Measurements from ENCODE around the gene VARS1.

The VARS1 gene

DNA sequence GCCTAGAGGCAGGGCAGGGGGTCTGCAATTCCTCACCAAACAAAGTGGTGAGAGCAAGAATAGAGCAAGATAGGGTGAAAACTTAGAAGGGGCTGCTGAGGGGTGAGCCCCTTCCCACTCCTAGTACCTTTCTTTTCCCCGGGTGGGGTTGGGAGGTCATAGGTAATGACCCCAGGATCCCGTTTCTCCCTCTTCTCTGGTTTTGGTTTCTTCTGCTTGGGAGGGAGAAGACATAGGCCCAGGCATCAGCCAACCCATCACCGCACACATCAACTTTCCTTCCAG is 3.5 kb downstream of the VARS1 start:
- DNase-seq = no peak

DNA sequence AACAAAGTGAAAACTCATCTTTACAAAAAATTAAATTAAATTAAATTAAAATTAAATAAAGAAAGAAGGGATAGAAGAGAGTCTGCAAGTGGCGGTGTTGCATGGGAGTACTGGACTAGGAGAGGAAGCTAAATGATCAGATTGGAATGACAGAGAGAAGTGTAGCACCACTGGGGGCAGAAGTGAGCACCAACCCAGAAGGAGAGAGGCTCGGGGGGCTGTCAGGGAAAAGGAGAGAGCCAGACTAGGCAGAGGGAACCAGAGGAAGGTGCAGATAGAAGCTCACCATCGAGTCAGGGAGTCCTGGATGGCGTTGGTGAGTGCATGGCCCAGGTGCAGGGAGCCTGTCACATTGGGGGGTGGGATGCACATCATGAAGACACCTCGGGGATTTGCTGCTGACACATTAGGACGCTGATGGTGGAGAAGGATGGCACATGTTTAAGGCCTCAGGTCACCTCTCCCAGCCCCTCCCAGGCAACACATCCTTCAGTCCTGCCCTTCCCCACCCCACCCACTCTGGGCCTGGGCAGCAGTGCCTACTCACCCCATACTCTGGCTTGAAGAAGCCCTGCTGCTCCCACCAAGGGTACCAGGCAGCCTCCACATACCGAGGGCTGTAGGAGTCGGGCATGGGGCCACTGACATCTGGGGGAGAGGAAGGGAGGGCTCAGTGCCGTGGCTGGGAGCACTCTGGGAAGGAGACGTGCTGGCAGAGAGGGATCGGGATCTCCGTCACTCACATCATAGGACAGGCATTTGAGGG is 4.0 kb downstream of the VARS1 start:
- no peak for DNase-seq

DNA sequence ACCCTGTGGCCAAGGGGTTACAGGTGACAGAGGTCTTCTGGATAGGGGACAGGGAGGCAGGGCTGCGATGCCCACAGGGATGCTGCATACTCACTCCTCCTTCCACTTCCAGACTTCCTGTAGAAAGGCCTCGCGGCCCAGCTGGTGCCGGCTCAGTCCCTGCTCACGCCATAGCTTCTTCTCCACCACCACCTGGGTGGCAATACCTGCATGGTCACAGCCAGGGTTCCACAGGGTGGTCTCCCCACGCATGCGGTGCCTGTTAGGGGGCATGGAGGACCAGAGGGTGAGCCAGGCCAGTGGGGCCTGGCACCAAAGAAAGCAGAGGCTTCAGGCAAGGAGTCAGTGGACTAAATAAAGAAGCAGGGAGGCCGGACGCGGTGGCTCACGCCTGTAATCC is 10.1 kb downstream of the VARS1 start:
- no peak for DNase-seq

DNA sequence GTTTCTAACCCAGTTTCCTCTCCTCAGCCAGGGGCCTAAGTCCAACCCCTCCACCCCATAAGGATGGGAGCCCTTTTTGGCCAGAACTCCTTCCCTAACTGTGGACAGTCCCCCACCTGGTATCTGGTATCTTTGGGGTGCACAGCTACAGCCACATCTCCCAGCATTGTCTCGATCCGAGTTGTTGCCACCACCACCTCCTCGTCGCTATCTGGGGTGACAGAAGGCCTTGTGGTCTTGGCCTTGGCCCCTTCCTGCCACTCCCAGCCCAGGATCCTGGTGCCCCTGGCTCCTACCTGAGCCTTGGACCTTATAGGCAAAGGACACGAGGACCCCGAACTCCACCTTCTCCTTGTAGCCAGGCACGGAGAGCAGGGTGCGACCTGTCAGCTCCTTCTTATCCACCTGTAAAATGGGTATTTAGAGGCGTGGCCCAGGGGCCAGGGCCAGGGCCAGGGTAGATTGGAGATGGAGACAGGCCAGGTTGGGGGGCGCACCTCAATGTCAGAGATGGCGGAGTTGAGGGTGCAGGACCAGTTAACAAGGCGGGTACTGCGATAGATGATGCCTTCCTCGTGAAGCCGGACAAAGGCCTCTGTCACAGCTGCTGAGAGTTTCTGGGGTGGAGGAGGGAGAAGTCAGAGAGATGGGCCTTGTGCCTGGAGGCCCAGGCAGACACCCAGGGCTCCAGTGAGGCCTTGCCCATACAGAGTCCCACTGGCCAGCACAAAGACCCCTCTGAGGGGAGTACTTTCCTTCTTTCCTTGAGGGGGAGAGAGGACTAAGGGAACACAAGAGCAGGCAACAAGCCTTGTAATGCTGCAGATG is 11.2 kb downstream of the VARS1 start:
- DNase-seq = no peak

GRCh38 chr6:31782126-31782855 is 13.3 kb downstream of the VARS1 start:
- no peak for DNase-seq

- DNase-seq = no peak
Measured at GRCh38 chr6:31781244-31782125, 14.1 kb downstream of the VARS1 start.

DNA sequence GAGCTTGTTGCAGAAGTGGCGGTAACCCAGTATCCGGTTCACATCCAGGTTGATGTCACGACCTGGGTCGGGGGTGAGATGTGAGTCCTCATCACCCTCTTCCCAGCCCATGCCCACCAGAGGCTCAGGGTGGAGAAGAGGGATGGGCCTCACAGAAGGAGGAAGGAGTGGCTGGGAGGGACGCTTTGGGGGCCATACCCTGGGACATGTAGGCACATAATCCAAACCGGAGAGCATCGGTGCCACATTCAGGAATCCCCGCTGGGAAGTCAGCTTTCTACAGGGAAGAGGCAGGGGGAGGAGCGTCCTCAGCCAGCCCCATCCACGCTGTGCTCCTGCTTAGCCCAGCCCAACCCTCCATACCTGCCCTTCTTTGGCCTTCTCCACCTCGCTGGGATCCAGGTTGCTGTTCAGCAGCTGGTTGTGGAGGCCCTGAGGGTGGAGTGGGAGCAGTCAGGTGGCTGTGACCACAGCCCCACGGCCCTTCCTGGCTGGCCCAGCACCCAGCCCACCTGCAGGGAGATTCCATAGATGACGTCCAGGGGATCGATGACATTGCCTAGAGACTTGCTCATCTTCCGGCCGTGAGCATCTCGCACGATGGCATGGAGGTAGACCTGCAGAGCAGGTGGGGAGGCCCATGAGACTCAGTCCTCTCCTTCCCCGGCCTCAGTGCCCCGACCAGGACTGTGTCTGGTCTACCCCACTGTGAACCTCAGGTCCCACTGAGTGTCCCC is 14.9 kb downstream of the VARS1 start:
- DNase-seq = no peak

DNA sequence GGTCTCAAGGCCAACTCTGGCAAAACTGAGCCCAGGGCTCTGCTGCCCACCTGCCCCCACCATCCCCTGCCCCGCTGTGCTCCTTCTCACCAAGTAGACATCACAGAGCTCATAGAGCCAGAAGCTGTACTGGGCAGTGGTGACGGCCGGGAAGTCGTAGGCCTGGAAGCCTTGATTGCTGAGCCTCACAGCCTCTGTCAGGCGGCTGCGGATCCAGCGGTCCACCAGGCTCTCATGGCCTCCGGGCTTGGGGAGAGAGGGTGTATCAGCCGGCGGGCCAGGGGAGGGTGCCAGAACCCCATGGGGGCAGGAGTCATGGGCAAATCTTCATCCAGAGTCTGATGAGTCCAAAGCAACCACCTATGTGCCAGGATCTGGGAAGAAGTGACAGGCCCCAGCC is 15.6 kb downstream of the VARS1 start:
- no peak for DNase-seq

DNA sequence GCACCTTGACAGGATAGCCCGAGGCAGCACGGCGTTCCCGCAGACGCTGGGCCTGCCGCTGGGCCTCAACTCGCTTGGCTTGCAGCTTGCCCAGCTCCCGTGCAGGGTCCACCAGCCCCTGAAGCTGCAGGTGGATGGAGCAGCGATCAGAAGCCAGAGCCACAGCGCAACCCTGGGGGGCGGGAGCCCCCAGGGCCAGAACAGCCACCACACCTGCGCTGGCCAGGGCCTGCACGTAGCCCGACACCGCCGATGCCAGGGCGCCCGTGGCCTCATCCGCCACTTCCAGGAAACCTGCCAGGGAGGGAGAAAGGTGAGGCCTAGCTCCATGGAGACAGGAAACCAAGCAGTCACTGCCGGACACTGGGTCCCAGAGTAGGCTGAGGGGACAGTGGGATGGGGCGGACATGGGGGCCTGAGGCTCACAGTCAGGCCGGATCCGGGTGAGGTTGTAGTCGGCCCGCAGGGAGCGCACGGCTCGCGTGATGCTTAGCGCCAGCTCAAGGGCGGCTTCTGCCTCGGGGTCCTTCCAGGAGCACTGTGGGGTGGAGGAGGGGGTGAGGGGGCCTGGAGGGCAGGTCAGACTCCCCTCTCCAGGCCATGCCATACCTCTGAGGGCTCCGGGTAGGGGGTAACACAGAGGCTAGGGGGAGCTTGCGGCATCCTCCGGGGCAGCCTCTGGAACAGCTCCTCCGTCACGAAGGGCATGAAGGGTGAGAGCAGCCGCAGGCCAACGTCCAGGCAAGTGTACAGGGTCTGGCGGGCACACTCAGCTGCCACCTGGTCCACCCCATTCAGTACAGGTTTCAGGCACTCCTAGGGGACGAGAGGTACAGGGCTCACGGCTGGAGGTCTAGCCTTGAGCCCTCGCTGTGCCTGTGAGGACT is 16.3 kb downstream of the VARS1 start:
- no peak for DNase-seq

- no peak for DNase-seq
Measured at GRCh38 chr6:31778193-31778592, 17.4 kb downstream of the VARS1 start.

GRCh38 chr6:31777667-31778050 is 17.9 kb downstream of the VARS1 start:
- DNase-seq = no peak

DNA sequence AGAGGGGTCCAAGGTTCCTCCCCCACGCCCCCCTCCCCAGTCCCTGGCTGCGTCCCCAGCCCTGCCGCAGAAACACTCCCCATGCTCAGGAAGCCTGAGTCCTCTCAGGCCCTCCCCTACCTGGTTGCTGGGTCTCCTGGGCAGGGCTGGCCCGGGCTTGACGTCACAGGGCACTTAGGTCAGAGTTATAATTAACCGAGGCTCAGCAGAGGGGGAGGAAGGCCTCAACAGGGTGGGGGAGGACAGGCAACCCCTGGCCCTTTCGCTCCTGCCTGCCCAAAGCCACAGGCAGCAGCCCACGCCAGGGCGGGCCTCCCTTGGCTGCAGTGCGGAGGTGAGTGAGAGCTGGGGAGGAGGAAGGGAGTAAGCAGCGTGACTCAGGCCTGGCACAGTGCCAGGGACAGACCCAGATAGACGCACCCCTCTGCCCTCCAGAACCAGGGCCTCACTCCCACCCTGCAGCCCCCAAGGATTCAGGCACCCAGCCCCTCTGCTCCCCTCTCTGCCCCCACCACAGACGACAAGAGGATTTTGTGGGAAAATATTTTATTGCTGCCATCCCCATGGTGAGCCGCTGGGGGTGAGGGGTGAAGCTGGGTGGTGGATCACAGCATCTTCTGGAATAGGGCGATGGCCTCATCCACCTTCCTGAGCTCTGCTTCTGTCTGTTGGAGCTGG is 18.4 kb downstream of the VARS1 start, which contains the start of gene VWA7:
TSS of gene VWA7 (minus strand) at position 340 of the 678 bp plus-strand sequence. CDS start 549 bp downstream, outside the sequence.
- DNase-seq = peak; percentile 26

- no peak for DNase-seq
Measured at GRCh38 chr6:31776485-31776988, 19.0 kb downstream of the VARS1 start.

DNA sequence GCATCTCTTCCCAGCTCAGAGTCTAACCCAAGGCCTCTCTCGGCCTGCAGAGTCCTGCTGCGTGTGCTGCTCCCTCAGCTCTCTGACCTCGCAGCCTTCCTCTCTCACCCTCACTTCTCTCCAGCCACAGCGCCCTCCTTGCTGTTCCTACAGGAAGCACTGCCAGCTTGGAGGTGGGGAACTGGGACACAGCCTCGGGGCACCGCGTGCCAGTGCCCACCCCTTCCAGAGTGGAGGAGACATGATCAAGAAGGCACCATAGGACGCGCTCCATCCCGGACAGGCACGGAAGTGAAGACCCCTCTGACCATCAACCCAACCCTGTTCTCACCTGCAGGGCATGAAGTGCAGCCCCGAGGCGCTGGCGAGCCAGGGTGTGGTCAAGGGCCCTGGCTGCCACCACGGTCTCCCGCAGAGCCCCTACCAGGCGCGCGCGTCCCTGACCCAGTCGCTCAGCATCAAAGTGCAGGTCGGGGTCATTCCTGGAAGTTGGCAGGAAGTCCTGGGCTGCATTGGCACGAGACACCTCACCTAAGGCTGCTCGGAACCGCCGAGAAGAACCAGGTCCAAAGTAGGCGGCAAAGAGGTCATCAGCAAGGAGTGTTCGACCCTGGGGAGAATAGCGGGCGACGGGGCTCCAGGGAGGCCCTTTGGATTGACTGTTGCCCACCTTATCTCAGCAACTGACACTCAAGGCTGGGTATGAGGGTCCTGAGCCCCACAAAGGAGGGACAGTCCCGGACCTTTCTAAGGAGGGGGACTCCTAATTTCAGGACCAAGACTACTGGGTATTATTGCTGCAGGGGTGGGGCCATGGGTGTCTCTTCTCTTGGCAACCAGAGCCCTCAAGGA is 19.7 kb downstream of the VARS1 start:
- DNase-seq = no peak

- DNase-seq = no peak
Measured at GRCh38 chr6:31775184-31775583, 20.4 kb downstream of the VARS1 start.

- no peak for DNase-seq
Measured at GRCh38 chr6:31771992-31772358, 23.6 kb downstream of the VARS1 start.

DNA sequence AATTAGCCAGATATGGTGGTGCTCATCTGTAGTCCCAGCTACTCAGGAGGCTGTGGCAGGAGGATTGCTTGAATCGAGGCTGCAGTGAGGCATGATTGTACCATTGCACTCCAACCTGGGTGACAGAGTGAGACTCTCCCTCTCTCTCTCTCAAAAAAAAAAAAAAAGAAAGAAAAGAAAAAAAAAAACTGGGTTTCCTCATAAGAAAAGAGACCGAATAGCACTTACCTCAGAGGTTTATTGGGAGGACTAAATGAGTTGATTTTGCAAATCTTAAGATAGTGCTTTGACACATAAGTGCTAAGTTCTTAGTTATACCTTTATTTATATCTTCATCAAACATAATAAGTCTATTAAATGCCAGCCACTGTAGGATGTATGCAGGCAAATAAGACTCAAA is 24.7 kb downstream of the VARS1 start:
- no peak for DNase-seq

DNA sequence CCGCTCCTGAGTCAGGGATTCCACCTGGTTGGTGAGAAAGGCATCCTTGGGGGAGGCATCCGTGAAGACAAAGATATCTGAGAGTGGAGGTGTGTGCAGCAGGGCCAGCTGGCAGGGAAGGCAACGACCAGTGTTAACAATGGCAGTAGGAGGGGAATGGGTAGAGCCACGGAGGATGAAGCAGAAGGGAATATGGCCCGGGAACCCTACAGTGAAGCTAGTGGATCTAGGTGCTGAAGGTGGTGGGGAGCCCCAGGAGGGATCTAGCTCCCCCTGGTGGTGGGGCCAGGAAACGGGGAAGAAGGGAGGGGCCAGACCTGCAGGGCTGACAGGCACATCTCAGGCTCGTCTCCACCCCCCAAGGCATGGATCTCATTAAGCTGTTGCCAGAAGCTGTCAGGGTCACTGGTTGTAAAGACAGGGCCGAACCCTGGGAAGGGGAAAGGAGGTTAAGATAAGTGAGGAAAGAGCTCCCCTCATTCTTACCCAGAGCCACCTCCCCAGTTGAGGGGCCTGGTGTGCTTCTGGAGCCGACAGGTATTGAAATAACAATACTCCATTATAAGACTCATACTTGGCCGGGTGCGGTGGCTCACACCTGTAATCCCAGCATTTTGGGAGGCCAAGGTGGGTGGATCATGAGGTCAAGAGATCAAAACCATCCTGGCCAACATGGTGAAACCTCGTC is 25.7 kb downstream of the VARS1 start:
- DNase-seq = peak; percentile 72
